ENCODE data around the gene MLPH. TPM values are rescaled to one million over a fixed set of nuclear protein-coding genes. Genes with fewer than 3 reads are reported as not detected.

The MLPH gene
- total RNA-seq, 2 donors from 2014 or later, result 0.75 to 1.0 TPM

GRCh38 chr2:237475704-237476141 lies 11.3 kb upstream of the MLPH start:
- Mint-ChIP-seq H3K4me1 (peaks cover 6% of the 10 kb centered on the region), H3K9me3 (no peaks in the 10 kb centered on the region), H3K27me3 (ENCODE audit: insufficient read depth) (peaks cover 49% of the 10 kb centered on the region), H3K27ac (no peak overlapping the region), H3K36me3 (ENCODE audit: low read depth) (no peaks in the 10 kb centered on the region), H3K4me3 (peak overlapping the region; percentile 77)
- no peak overlapping the region for H3K27ac ChIP-seq (ENCODE audit: low read depth, low read length)
- H3K4me1 ChIP-seq (ENCODE audit: control insufficient read depth, insufficient read depth, low read length), result no peaks in the 10 kb centered on the region
- H3K4me3 ChIP-seq (ENCODE audit: low read length), result peak overlapping the region; percentile 86
- H3K36me3 ChIP-seq (ENCODE audit: control insufficient read depth, insufficient read depth, low read length), result no peaks in the 10 kb centered on the region
- peak overlapping the region; percentile 41 for H3K9ac ChIP-seq (ENCODE audit: extremely low read depth, low read length, poor library complexity, severe bottlenecking)
- 37% methylated on average over 17 of the region's 17 CpGs for WGBS, 2 experiments (ENCODE audit: insufficient coverage in 1 of 2, insufficient read length in 1 of 2)
- no peak for DNase-seq
- peaks cover 51% of the 10 kb centered on the region for H3K27me3 ChIP-seq (ENCODE audit: control insufficient read depth, insufficient read depth, low read length, poor library complexity, severe bottlenecking)
- TF ChIP-seq CTCF (conservative IDR thresholded peaks at IDR 0.05), result no peak
- H3K9me3 ChIP-seq (ENCODE audit: control insufficient read depth, low read length), result no peaks in the 10 kb centered on the region

DNA sequence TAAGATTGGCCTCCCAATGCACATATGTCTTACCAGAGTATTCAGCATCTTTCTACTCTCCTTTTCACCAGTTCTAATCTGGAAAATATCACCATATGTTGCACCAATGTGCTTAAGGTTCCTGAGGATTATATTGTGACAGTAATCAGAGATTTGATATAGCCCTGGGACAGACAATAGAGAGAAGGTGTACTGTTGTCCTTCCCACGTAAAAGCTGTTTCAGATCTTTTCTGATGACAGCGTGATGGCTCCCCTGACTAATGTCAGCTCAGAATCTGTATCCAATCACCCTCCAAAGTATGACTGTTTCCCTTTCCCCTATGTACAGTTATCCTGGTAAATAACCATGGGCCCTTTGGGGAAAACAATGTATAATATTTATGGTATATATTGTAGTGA lies 9.0 kb upstream of the MLPH start:
- H3K27ac Mint-ChIP-seq, result no peak overlapping the region
- H3K4me1 Mint-ChIP-seq, result peaks cover 6% of the 10 kb centered on the region
- no peak for DNase-seq
- Histone ChIP-seq H3K9ac (ENCODE audit: extremely low read depth, low read length, poor library complexity, severe bottlenecking) (no peak overlapping the region), H3K27ac (ENCODE audit: low read depth, low read length) (no peak overlapping the region), H3K27me3 (ENCODE audit: control insufficient read depth, insufficient read depth, low read length, poor library complexity, severe bottlenecking) (peaks cover 72% of the 10 kb centered on the region), H3K36me3 (ENCODE audit: control insufficient read depth, insufficient read depth, low read length) (no peaks in the 10 kb centered on the region), H3K9me3 (ENCODE audit: control insufficient read depth, low read length) (no peaks in the 10 kb centered on the region), H3K4me1 (ENCODE audit: control insufficient read depth, insufficient read depth, low read length) (no peaks in the 10 kb centered on the region), H3K4me3 (ENCODE audit: low read length) (no peak overlapping the region)
- no peaks in the 10 kb centered on the region for H3K9me3 Mint-ChIP-seq
- peaks cover 66% of the 10 kb centered on the region for H3K27me3 Mint-ChIP-seq (ENCODE audit: insufficient read depth)
- no peaks in the 10 kb centered on the region for H3K36me3 Mint-ChIP-seq (ENCODE audit: low read depth)
- WGBS, 2 experiments (ENCODE audit: insufficient coverage in 1 of 2, insufficient read length in 1 of 2), result 84% methylated on average over 2 of the region's 2 CpGs; no CpG with 5 or more reads in 1 of the 2 experiments
- no peak for TF ChIP-seq CTCF (conservative IDR thresholded peaks at IDR 0.05)
- H3K4me3 Mint-ChIP-seq, result no peak overlapping the region

- H3K9ac ChIP-seq (ENCODE audit: extremely low read depth, low read length, poor library complexity, severe bottlenecking), result no peak overlapping the region
- no peak overlapping the region for H3K27ac ChIP-seq (ENCODE audit: low read depth, low read length)
- Mint-ChIP-seq H3K36me3 (ENCODE audit: low read depth) (no peaks in the 10 kb centered on the region), H3K4me3 (no peak overlapping the region), H3K27ac (no peak overlapping the region), H3K4me1 (peaks cover 7% of the 10 kb centered on the region), H3K9me3 (no peaks in the 10 kb centered on the region), H3K27me3 (ENCODE audit: insufficient read depth) (peaks cover 73% of the 10 kb centered on the region)
- no peaks in the 10 kb centered on the region for H3K9me3 ChIP-seq (ENCODE audit: control insufficient read depth, low read length)
- WGBS, 2 experiments (ENCODE audit: insufficient coverage in 1 of 2, insufficient read length in 1 of 2), result 89 to 96% methylated on average over 3 of the region's 3 CpGs
- H3K27me3 ChIP-seq (ENCODE audit: control insufficient read depth, insufficient read depth, low read length, poor library complexity, severe bottlenecking), result peaks cover 76% of the 10 kb centered on the region
- H3K36me3 ChIP-seq (ENCODE audit: control insufficient read depth, insufficient read depth, low read length), result no peaks in the 10 kb centered on the region
- no peak for DNase-seq
- no peak overlapping the region for H3K4me3 ChIP-seq (ENCODE audit: low read length)
- no peak for TF ChIP-seq CTCF (conservative IDR thresholded peaks at IDR 0.05)
- H3K4me1 ChIP-seq (ENCODE audit: control insufficient read depth, insufficient read depth, low read length), result no peaks in the 10 kb centered on the region
Observed at GRCh38 chr2:237478979-237479378, 8.1 kb upstream of the MLPH start.

All from endodermal cell (in vitro differentiated cells).